Osteoblast (primary cell): Measurements from ENCODE around the gene VEGFA. TPM values are rescaled to one million over a fixed set of nuclear protein-coding genes. Genes with fewer than 3 reads are reported as not detected.

Source experiments
- DNase-seq: peaks from one replicate; pipeline ENCODE4 v3.0.0; 2011; ENCODE audit warnings: low spot score, mixed read lengths; ENCODE audit not compliant: insufficient read length; ENCODE audit errors: missing footprints
- H2AFZ ChIP-seq: 2 replicates; pipeline ENCODE4 v1.6.0; 2011; ENCODE audit warnings: mild to moderate bottlenecking, low read length
- H3K27ac ChIP-seq: 2 replicates; pipeline ENCODE4 v1.5.1; 2011; ENCODE audit warnings: mild to moderate bottlenecking, low read depth, low read length, moderate library complexity
- H3K27me3 ChIP-seq: 2 replicates; pipeline ENCODE4 v1.6.0; 2012; ENCODE audit warnings: mild to moderate bottlenecking, control low read depth, inconsistent platforms, low read length, moderate library complexity; ENCODE audit not compliant: insufficient read depth
- H3K36me3 ChIP-seq: 2 replicates; pipeline ENCODE4 v1.5.1; 2011; ENCODE audit warnings: mild to moderate bottlenecking, low read length, control low read depth, moderate library complexity; ENCODE audit not compliant: insufficient read depth
- H3K4me1 ChIP-seq: 2 replicates; pipeline ENCODE4 v1.5.1; 2011; ENCODE audit warnings: mild to moderate bottlenecking, low read length, control low read depth, moderate library complexity; ENCODE audit not compliant: insufficient read depth
- H3K4me2 ChIP-seq: 2 replicates; pipeline ENCODE4 v1.6.0; 2011; ENCODE audit warnings: mild to moderate bottlenecking, low read length; ENCODE audit not compliant: insufficient read depth
- H3K4me3 ChIP-seq: fragments of 200-600 bp; sonication (generic); 3 replicates; pipeline ENCODE4 v1.5.1; 2012; ENCODE audit warnings: mild to moderate bottlenecking, low read length, inconsistent platforms; ENCODE audit not compliant: insufficient read depth
- H3K79me2 ChIP-seq: 2 replicates; pipeline ENCODE4 v1.6.0; 2012; ENCODE audit warnings: mild to moderate bottlenecking, low read length, control low read depth, inconsistent platforms; ENCODE audit not compliant: insufficient read depth
- H3K9me3 ChIP-seq: 2 replicates; pipeline ENCODE4 v1.5.1; 2011; ENCODE audit warnings: low read depth, low read length, control low read depth
- H4K20me1 ChIP-seq: 2 replicates; pipeline ENCODE4 v1.6.0; 2012; ENCODE audit warnings: mild to moderate bottlenecking, low read length, control low read depth; ENCODE audit not compliant: insufficient read depth
- total RNA-seq: library from RNA; depleted of rRNA; stranded (reverse); fragments of >200 nt; gene quantifications from 2 replicates; pipeline ENCODE4 v1.2.3, GENCODE V29; 2012
- TF ChIP-seq, protein P1 (sequence below): IDR thresholded peaks from 2 replicates; pipeline ENCODE4 v1.5.1; 2011; ENCODE audit warnings: mild to moderate bottlenecking, low read depth, low read length, moderate library complexity; ENCODE audit errors: extremely low read depth

The VEGFA gene
- total RNA-seq, 1 donor: 193 TPM

DNA sequence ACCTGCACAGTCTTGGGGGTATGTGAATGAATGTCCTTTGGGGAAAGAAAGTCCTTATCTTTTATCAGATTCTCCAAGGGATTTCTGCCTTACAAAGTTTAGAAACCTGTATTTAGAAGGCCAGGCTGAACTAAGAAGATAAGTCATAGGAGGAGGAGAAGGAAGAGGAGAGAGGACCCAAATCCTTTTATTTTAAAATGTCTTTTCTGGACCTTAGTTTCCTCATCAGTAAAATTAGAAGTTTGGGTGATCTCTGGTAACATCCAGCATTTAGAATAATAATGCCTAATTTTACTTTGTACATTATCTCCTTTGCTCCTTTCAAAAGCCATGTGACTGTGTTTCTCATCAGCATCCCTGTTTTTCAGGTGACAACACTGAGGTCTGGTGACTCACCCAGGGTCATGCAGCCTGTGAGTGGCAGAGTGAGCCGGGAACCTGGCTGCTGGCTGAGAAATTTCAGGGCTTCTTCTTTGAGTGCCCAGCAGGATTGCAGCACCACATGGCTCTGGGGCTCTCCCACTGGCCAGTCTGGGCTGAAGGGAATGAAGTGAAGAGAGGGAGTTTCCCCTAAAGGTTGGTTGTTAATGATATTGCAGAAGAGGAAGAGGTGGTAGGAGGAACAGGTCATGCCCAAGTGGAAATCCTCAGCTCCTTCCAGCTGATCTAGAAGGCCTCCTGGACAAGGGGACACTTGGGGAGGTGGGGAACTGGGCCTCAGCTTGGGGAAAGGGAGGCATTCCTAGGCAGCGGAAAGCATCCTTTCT lies 34.0 kb downstream of the VEGFA start:
- H3K27ac ChIP-seq: no peak overlapping the region
- no peak for DNase-seq

DNA sequence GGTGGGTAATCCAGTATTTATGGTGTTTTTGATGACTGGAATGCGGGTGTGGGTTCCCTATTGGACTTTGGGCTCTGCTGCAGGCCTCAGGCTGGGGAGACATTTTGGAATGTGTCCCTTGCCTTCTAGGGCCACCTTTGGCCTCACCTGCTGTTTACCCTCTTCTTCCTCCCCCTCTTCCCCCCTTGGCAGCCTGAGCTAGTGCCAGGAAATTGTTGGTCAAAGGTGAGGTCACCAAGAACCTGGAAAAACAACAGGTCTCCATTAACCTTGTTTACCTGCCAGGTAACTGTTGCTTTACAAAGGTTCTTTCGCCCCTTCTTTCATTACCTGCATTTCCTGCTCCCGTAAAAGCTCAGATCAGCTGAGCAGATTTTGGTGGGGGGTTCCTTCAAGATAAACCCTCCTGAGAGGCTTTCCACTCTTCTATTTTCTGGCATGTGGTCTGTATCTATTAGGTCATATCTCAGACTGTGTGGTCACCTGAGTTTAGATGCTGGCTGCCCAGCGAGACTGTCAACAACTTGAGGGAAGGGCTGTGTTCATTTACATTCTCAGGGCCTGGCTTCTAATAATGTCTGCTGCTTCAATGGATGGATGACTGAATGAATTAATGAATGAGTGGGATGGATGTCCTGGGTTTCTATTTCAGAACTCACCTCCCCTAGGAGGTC lies 34.7 kb downstream of the VEGFA start:
- no peaks in the 10 kb centered on the region for H3K27me3 ChIP-seq
- H3K27ac ChIP-seq: no peak overlapping the region

More for the DNA sequence above, 34.0 kb downstream of the VEGFA start:
- Histone ChIP-seq H2AFZ (no peak overlapping the region), H3K27me3 (no peaks in the 10 kb centered on the region), H3K4me1 (peaks cover 2% of the 10 kb centered on the region), H3K4me2 (no peak overlapping the region), H3K9me3 (no peaks in the 10 kb centered on the region), H3K36me3 (no peaks in the 10 kb centered on the region), H3K79me2 (no peaks in the 10 kb centered on the region), H3K4me3 (no peak overlapping the region), H4K20me1 (no peaks in the 10 kb centered on the region)
- TF ChIP-seq, protein P1, sequence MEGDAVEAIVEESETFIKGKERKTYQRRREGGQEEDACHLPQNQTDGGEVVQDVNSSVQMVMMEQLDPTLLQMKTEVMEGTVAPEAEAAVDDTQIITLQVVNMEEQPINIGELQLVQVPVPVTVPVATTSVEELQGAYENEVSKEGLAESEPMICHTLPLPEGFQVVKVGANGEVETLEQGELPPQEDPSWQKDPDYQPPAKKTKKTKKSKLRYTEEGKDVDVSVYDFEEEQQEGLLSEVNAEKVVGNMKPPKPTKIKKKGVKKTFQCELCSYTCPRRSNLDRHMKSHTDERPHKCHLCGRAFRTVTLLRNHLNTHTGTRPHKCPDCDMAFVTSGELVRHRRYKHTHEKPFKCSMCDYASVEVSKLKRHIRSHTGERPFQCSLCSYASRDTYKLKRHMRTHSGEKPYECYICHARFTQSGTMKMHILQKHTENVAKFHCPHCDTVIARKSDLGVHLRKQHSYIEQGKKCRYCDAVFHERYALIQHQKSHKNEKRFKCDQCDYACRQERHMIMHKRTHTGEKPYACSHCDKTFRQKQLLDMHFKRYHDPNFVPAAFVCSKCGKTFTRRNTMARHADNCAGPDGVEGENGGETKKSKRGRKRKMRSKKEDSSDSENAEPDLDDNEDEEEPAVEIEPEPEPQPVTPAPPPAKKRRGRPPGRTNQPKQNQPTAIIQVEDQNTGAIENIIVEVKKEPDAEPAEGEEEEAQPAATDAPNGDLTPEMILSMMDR: no peak

DNA sequence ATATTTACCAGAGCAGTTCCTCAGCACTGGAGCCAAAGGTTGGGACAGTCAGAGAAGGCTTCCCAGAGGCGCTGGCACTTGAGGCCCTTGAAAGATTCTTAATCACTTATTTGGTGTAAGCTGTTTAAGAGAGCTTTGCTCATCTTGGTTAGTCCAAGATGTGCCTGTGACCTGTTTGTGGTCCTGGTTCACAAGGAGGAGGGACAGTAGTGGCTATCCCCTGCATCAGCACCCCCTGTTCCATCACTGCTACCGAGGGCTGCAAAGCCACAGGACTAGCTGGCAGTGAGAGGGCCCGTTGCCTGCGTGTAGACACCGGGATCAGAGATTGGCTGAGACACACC lies 35.7 kb downstream of the VEGFA start:
- TF ChIP-seq, protein P1: no peak
- DNase-seq: no peak
- H4K20me1 ChIP-seq: no peaks in the 10 kb centered on the region
- no peak overlapping the region for H3K27ac ChIP-seq
- no peaks in the 10 kb centered on the region for H3K79me2 ChIP-seq
- H3K4me1 ChIP-seq: no peaks in the 10 kb centered on the region
- no peaks in the 10 kb centered on the region for H3K36me3 ChIP-seq
- no peak overlapping the region for H3K4me3 ChIP-seq
- no peaks in the 10 kb centered on the region for H3K9me3 ChIP-seq
- no peak overlapping the region for H3K4me2 ChIP-seq
- no peaks in the 10 kb centered on the region for H3K27me3 ChIP-seq
- H2AFZ ChIP-seq: no peak overlapping the region

More for the DNA sequence above, 34.7 kb downstream of the VEGFA start:
- Histone ChIP-seq H3K79me2 (no peaks in the 10 kb centered on the region), H3K9me3 (no peaks in the 10 kb centered on the region), H3K36me3 (no peaks in the 10 kb centered on the region), H3K4me3 (no peak overlapping the region), H3K4me1 (no peaks in the 10 kb centered on the region), H3K4me2 (no peak overlapping the region), H4K20me1 (no peaks in the 10 kb centered on the region), H2AFZ (no peak overlapping the region)
- TF ChIP-seq, protein P1: no peak
- DNase-seq: no peak

DNA sequence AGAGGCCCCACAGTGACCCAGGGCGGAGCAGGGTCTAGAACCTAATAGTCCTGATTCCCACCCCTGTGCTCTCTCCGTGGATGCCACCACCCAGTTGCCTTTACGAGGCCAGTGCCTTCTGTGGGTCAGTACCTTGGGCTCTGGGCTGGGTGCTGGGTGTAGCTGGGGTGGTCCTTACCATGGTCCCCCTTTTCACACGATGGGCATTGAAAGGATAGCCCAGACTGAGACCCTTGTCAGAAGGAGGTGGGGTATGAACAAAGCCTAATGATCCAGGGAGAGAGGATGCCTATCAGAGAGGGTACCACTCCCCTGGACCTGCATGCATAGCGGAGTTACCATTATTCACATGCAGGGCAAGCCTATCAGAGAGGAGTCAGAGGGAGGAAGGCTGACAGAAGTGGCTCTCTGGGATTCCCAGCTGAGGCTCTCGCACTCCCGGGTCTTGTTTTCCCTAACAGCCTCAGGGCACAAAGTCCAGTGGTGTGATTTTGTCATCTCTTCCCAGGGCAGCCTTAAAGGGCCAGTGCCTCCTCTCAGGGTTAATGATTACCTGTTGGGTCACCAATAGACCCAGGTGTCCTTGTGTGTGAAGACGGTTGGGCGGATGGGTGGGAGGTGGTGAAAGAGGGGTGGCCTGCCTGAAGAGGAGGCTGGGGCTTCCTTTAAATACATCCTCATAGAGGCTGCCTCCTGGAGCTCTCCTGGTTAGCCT lies 36.2 kb downstream of the VEGFA start:
- Histone ChIP-seq H3K27ac (no peak overlapping the region), H3K4me1 (no peaks in the 10 kb centered on the region), H3K79me2 (no peaks in the 10 kb centered on the region), H3K27me3 (no peaks in the 10 kb centered on the region), H3K36me3 (no peaks in the 10 kb centered on the region), H4K20me1 (no peaks in the 10 kb centered on the region), H3K9me3 (no peaks in the 10 kb centered on the region), H2AFZ (no peak overlapping the region), H3K4me3 (no peak overlapping the region), H3K4me2 (no peak overlapping the region)
- TF ChIP-seq, protein P1: no peak
- DNase-seq: no peak
